HG02623 (cell line): ENCODE measurements around the gene CYB5R4.

Experiments
- ATAC-seq: cut with Tn5 transposase; IDR thresholded peaks from one replicate; pipeline ENCODE4 v1.9.1; 2021; ENCODE audit warnings: moderate library complexity; ENCODE audit not compliant: unreplicated experiment

CYB5R4 gene, protein sequence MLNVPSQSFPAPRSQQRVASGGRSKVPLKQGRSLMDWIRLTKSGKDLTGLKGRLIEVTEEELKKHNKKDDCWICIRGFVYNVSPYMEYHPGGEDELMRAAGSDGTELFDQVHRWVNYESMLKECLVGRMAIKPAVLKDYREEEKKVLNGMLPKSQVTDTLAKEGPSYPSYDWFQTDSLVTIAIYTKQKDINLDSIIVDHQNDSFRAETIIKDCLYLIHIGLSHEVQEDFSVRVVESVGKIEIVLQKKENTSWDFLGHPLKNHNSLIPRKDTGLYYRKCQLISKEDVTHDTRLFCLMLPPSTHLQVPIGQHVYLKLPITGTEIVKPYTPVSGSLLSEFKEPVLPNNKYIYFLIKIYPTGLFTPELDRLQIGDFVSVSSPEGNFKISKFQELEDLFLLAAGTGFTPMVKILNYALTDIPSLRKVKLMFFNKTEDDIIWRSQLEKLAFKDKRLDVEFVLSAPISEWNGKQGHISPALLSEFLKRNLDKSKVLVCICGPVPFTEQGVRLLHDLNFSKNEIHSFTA

GRCh38 chr6:83859410-83860358 is at the start of gene CYB5R4:
Gene CYB5R4 (plus strand): TSS chr6:83859689. CDS start chr6:83859783, 94 bp downstream.
- peak; percentile 98 for ATAC-seq

DNA sequence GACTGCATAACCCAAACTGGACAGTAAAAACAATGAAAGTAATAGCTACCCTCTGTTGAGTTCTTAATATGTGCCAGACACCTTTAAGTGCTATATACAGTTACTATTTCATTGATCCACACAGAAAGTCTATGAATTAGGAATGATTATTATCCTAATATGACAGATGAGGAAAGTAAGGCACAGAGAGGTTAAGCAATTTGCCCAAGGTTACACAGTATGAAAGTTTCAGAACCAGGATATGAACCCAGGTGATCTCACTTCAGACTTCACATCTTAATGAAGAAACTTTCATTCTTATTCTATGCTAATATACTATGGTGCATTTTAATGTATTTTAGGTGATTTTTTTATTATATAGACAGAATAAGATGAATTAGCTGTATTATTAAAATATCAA is 46.9 kb upstream of the CYB5R4 start:
- ATAC-seq = no peak

DNA sequence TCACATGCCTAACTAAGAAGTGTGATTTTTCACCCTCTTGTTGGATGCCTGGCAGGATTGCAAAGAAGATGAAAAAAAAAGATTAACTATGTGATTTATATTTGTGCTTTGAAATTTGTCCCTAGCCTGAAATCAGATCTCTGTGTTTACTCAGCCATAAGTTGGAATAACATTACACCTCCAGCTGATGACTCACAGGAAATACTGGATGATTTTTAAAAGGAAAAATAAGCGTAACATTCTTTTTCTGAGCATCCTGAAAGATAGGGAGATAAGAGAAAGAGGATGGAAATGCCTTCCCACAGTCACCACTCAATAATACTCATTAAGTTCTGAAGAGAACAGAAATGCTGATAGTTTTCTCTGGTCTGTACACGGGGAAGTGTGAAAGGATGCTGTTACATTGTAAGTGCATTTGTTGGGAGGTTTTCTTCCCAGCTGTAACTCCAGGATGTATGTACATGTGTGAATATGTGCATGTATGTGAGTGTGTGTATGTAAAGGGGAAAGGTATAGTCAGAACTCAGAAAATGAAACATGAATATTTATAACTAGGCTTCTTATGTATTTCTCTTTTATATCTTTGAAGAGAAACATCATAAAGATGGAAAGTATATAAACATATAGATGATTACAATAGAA is 43.7 kb upstream of the CYB5R4 start:
- ATAC-seq = no peak

DNA sequence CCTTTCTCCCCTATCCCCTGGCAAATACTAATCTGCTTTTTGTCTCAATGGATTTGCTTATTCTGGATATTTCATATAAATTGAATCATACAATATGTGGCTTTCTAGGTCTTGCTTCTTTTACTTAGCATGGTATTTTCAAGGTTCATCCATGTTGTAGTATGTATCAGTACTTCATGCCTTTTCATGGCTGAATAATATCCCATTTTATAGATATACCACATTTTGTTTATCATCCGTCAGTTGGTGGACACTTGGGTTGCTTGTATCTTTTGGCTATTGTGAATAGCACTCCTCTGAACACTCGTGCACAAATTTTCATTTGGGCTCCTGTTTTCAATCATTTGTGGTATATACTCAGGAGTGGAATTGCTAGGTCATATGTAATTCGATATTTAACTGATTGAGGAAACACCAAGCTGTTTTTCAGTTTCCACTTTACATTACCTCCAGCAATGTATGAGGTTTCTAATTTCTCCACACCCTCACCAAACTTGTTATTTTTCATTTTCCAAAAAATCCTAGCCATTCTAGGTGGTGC is 36.8 kb upstream of the CYB5R4 start:
- no peak for ATAC-seq

DNA sequence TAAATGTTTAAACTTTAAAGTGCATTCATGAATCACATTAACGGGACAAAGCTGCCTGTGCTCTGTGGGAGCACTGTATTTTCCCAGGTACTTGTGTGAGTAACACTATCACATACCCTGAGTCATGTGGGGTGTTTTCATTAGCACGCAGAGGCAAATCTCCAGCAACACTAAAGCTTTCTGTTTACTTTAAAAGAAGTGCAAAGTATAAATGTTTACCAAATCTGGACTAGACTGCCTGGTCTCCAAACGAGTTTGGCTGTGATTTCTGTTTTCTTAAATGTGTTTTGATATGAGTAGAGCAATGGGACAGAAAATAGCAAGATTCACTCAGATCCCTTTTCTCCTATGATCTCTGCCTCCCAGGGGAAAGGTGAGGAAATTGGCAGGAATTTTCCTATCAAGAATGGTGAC is 35.1 kb upstream of the CYB5R4 start:
- no peak for ATAC-seq

GRCh38 chr6:83824831-83825230 is 34.7 kb upstream of the CYB5R4 start:
- ATAC-seq = no peak

DNA sequence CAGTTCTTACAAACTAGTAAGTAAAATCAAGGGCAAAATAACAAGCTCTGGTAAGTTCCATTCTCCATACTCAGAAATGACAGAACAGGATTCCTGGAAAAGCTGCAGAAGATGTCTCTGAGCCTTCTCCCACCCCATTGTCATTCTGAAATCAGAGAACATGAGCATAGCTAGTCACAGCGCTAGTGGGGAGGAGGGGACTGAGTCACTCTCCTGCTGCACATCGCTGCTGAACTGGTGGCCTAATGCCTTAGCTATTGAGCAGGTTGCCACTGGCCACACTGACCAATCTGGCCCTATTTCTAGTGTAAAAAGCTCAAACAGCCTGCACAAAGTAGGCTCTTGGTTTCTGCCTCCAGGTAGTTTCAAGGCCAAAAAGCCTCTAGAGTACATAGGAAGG is 32.4 kb upstream of the CYB5R4 start:
- ATAC-seq = no peak

GRCh38 chr6:83838727-83839126 is 20.8 kb upstream of the CYB5R4 start:
- no peak for ATAC-seq

- ATAC-seq = no peak
Observed at GRCh38 chr6:83844170-83844569, 15.3 kb upstream of the CYB5R4 start.

- ATAC-seq = no peak
Observed at GRCh38 chr6:83846291-83846690, 13.2 kb upstream of the CYB5R4 start.

DNA sequence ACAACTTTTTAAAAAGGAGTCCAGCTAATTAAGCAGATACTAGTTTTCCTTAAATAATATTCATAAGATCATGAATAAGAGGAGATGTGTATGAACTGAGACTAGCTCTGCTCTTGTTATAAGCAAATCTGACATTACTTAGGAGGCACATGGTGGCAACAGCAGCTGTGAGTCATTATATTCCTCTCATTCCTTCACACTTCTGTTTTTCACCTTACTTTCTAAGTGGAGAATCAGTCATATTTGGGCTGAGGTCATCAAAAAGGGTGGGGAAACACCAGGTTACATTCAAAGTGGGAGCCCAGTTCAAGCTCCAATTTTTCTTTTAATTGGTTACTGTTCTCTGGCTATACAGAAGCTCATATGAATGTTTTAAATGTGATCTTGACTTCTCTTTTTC is 12.3 kb upstream of the CYB5R4 start:
- peak; percentile 72 for ATAC-seq

DNA sequence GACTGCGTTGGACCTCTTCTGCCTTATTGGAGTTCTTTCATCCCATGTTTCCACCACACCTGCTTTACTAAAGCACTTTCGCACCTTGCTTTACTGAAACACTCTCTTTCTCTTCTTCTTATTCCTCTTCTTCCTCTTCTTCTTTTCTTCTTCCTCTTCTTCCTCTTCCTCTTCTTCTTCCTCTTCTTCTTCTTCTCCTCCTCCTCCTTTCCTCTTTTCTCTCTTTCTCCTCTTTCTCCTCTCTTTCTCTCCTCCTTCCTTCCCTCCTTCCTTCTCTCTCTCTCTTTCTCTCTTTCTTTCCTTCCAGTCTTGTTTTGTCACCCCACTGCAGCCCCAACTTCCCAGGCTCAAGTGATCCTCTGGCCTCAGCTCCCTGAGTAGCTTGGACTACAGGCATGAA is 10.4 kb upstream of the CYB5R4 start:
- no peak for ATAC-seq

DNA sequence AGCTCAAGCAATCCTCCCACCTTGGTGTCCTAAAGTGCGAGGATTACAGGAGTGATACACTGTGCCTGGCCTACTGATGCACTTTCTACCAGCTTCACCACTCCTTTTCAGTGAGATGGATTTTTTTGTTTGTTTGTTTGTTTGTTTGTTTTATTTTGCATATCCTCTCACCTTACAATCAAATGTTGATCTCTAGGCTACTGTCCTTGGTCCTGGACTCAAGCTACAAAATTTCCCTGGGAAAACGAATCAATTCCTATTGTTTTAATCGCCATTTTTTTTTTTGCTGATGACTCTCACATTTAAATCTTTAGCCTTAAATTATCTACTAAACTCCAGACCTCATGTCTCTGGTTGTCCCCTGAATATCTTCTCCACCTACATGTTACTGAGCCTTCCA is 9.9 kb upstream of the CYB5R4 start:
- no peak for ATAC-seq

DNA sequence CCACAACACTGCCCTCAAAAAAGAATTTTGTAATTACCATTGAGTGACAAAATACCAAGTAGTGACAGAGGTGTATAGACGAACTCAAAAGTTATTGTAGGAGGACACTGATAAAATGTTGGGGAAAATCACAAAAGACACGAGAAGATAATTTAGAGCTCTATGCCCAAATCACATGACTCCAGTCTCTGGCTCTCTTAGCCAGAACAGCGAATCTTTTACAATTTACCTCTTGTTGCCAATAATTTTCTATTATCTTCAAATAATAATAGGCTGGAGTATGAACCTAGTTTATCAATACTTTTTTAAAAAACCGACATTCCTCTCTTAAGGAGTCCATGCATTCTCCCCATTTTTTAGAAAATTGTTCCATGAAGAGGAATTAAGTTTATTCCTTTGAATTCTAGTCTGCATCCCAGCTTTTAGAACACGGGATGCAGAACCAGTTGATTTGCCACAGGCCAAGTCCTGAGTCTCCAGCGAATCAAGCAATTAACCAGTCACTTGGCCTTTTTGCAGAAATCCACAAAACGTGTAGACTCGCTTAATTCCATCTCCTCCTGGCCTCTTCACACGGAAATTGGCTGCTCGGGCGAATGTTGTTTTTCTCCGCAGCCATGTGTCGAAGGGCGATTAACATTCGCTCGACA is 6.8 kb upstream of the CYB5R4 start:
- ATAC-seq = no peak

GRCh38 chr6:83853178-83854000 is 6.1 kb upstream of the CYB5R4 start, which contains the start of gene RIPPLY2:
Gene RIPPLY2 (plus strand): TSS chr6:83853360. CDS start chr6:83853417, 57 bp downstream.
- ATAC-seq = no peak

DNA sequence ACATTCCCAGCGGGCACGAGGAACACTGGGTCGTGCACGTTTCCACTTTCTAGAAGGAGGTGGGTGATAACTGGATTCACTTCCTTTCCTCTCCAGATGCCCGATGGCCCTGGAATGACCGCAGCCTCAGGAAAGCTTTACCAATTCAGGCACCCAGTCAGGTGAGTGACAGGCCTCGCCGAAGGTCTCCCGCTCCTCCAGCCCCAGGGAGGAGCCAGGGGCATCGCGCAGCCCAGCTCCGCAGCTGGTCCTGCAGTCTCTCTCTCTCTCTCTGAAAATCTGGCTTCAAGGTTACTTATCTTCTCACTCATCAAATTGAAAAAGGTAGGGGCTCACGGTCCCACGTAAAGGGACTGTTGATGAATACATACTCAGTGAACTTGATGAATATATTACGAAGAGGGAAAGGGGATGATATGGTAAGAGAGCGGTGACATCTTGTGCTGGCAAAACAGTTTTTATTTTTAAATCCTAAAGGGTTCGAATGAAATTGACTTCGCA is 5.4 kb upstream of the CYB5R4 start:
- no peak for ATAC-seq

- ATAC-seq = no peak
Observed at GRCh38 chr6:83854766-83855165, 4.7 kb upstream of the CYB5R4 start.

DNA sequence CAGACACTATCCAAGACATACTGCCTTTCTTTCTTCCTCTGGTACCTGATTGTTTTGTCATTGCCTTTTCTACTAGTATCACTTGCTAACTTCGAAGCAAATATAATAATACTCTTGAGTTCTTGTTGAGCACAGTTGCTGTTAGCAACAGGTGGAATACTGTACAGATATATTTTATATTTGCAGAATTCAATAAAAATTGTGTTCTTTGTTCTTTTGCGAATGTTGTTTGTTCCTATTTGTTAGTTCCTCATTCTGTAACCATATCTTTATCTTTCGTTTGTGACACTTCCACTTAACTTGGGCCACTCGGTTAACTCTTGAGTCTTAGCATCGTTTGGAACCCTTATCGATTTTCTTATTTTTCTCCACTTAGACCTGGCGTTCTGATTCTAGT is 868 bp downstream of the CYB5R4 start:
- ATAC-seq = no peak

DNA sequence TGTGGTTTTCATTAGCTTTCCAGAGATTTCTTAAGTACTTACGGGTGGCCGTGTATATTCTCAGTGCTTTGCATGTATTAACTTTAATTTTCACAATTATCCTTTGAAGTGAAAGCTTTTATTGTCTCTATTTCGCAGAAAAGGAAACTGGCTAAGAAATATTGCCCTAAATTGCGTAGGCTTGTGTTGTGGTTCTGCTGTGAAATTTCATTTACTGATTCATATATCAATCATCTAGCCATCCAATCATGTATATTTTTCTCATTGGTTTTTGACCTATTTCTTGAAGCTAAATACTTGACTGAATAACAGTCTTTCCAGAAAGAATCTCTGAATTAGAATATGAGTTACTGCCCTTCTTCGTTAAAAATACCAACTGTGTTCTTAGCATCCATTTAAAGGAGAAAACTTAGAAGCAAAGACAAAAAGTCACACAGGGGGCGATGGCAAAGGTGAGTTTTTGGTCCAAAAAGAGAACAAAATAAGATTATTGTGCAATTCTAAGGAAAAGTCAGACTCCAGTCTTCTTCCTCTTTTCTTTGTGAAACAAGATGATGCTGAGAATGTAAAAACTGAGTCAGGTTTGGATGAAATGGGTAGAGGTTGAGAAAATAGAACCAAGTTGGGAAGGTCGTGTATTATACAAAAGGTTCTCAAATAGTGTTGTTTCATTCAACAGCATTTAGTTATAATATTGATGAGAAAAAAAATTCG is 1.4 kb downstream of the CYB5R4 start:
- no peak for ATAC-seq
